BE2C (cell line): Measurements from ENCODE around the gene CHRM4.
A peak's percentile ranks its signal among the peaks of the same experiment; 100 is the strongest.

Source experiments
- DNase-seq: peaks from one replicate; pipeline ENCODE4 v3.0.0-alpha.2; 2020
- H3K27me3 ChIP-seq: fragments of 250-450 bp; sonication (Bioruptor Pico); 2 replicates; pipeline ENCODE4 v1.5.1; 2020; ENCODE audit warnings: mild to moderate bottlenecking
- H3K36me3 ChIP-seq: fragments of 250-450 bp; sonication (Bioruptor Pico); 2 replicates; pipeline ENCODE4 v1.5.1; 2020; ENCODE audit warnings: mild to moderate bottlenecking
- H3K4me1 ChIP-seq: fragments of 250-450 bp; sonication (Bioruptor Pico); 2 replicates; pipeline ENCODE4 v1.5.1; 2020
- H3K4me3 ChIP-seq: 2 replicates; pipeline ENCODE4 v1.5.1; 2011; ENCODE audit warnings: low read depth, low read length
- H3K9me3 ChIP-seq: fragments of 250-450 bp; sonication (Bioruptor Pico); 2 replicates; pipeline ENCODE4 v1.5.1; 2020
- TF ChIP-seq, protein P1 (sequence below): IDR thresholded peaks from 2 replicates; pipeline ENCODE4 v1.5.1; 2012; ENCODE audit warnings: mild to moderate bottlenecking, low read depth, low read length

CHRM4 gene

DNA sequence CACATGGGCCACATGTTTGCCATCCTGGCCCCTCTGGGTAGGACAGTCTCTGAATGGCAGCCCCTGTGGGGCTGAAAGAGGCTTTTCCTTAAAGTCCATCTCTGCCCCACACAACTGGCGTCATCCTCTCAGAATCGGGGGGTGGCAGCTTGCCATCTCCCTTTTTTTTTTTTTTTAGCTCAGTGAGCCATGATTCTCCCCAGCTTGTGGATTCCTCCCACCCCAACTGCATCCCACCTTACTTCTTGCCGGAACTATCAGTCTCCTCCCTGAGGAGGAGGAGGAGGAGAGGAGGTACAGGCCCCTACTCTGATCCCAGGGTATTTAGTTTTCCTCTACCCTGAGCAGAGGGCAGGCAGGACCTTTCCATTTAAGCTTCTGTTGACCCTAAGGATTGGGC is 40.9 kb downstream of the CHRM4 start:
- Histone ChIP-seq H3K36me3 (no peaks in the 10 kb centered on the region), H3K9me3 (no peaks in the 10 kb centered on the region), H3K27me3 (no peaks in the 10 kb centered on the region), H3K4me3 (no peak overlapping the region), H3K4me1 (peaks cover 2% of the 10 kb centered on the region; the same call in 1 of the 2 replicates)
- no peak for DNase-seq
- TF ChIP-seq, protein P1, sequence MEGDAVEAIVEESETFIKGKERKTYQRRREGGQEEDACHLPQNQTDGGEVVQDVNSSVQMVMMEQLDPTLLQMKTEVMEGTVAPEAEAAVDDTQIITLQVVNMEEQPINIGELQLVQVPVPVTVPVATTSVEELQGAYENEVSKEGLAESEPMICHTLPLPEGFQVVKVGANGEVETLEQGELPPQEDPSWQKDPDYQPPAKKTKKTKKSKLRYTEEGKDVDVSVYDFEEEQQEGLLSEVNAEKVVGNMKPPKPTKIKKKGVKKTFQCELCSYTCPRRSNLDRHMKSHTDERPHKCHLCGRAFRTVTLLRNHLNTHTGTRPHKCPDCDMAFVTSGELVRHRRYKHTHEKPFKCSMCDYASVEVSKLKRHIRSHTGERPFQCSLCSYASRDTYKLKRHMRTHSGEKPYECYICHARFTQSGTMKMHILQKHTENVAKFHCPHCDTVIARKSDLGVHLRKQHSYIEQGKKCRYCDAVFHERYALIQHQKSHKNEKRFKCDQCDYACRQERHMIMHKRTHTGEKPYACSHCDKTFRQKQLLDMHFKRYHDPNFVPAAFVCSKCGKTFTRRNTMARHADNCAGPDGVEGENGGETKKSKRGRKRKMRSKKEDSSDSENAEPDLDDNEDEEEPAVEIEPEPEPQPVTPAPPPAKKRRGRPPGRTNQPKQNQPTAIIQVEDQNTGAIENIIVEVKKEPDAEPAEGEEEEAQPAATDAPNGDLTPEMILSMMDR = no peak

DNA sequence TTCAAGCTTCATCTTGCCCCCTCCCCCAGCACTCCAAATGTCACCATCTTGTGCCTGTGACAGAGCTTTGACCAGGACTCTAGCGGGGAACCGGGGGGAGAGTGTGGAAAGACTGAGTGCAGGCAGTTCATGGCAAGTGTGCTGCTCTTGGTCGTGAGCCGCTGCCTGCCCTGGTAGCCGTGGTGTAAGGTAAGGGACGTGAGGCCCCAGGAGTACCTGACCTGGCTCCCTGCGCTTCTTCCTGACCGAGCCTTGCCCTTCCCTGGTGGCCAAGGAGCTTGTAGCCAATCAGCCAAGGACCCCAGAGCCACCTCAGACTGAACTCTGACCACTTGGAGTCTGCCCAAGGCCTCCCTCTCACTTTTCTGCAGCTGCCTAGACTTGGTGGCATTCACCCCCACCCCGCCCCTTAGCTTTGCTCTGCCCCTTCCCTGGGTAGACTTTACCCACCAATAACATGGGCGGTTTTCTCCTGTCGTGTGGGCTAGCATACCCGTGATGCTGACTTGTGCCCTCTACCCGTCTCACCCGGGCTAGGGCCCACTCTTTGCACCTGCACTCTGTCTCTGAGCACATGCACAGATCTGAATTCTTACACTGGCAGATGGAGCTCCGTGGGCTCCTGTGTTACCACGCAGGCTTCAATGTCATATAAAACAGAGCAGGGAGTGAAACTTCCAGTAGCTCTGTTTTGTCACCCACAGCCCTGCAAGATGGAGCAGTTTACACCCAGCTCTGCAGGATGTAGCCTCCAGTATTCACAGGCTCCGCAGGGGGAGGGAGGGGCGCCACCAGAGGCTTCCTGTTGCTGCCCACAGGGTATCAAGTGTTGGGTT is 42.8 kb downstream of the CHRM4 start:
- DNase-seq = no peak
- H3K4me3 ChIP-seq = peak overlapping the region; percentile 67
- H3K27me3 ChIP-seq = no peaks in the 10 kb centered on the region
- TF ChIP-seq, protein P1 = no peak
- H3K4me1 ChIP-seq = peaks cover 2% of the 10 kb centered on the region; the same call in 1 of the 2 replicates
- no peaks in the 10 kb centered on the region for H3K36me3 ChIP-seq
- H3K9me3 ChIP-seq = no peaks in the 10 kb centered on the region

DNA sequence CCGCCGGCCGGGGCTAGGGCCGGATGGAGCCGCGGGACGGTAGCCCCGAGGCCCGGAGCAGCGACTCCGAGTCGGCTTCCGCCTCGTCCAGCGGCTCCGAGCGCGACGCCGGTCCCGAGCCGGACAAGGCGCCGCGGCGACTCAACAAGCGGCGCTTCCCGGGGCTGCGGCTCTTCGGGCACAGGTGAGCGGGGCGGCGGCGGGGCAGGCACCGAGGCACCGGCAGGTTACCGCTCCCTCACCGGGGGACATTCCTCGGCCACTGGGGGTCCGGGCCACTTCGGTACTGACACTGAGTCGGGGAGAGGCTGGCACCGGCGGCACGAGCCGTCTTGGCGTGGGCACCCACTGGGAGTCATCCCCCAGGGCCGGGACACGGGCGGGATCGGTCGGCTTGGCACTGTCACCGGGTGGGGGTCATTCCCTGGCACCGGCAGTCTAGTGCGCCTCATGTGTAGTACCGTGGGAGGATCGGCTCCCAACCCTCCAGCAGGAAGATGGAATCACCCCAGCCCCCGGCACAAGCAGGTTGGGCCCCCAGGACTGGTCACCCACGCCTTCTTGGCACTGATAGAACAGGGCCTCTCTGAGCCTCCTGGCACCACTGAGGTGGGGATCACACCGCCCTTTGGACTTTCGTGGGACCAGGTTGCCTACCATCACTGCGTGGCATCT is 43.8 kb downstream of the CHRM4 start:
- DNase-seq = no peak
- no peaks in the 10 kb centered on the region for H3K27me3 ChIP-seq
- TF ChIP-seq, protein P1 = no peak
- H3K9me3 ChIP-seq = no peaks in the 10 kb centered on the region
- H3K4me3 ChIP-seq = peak overlapping the region; percentile 67
- H3K36me3 ChIP-seq = no peaks in the 10 kb centered on the region
- peaks cover 2% of the 10 kb centered on the region; the same call in 1 of the 2 replicates for H3K4me1 ChIP-seq

DNA sequence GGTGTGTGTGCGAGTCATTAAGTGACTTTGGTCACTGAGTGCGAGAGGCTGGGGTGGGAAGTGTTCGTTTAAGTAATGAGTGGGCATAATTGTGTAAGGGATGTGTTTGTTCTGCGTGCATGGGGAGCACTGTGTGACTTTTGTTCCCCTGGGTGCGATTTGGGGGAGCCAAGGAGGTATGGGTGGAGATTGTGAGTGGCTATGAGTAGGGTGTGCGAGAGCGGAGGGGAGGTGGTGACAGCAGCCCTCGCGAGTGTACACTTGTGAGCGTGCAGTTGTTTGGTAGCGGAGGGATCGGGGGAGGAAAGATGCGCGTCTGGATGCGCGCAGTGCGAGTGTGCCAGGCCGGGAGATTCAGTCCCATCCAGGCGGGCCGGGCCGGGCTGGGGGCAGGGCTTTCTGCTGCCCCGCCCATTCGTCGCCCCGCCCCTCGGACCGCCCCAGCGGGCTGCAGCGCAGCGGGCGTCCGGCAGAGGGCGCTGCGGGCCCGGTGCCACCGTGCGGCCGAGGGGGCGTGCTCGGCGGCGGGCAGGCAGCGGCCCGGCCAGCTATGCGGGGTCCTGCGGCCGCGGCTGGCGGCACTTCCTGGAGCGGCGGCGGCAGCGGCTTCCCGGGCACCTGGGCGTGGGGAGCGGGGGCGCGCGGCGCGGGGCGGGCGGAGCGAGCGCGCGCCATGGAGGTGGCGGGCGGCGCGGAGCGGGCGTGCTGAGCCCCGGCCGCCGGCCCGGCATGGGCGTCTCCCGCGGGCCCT is 44.5 kb downstream of the CHRM4 start, which contains the start of gene DGKZ:
Gene DGKZ, plus strand, starts transcription at position 578 of the 751 bp plus-strand sequence. CDS start 197 bp downstream, outside the sequence.
- TF ChIP-seq, protein P1 = peak; percentile 23; the same call in 1 of the 2 replicates
- DNase-seq = peak; percentile 77
- Histone ChIP-seq H3K4me3 (peak within 1 kb of the TSS; percentile 67), H3K36me3 (no peaks in the 10 kb centered on the region), H3K27me3 (no peaks in the 10 kb centered on the region), H3K9me3 (no peaks in the 10 kb centered on the region), H3K4me1 (peaks cover 2% of the 10 kb centered on the region; the same call in 1 of the 2 replicates)

DNA sequence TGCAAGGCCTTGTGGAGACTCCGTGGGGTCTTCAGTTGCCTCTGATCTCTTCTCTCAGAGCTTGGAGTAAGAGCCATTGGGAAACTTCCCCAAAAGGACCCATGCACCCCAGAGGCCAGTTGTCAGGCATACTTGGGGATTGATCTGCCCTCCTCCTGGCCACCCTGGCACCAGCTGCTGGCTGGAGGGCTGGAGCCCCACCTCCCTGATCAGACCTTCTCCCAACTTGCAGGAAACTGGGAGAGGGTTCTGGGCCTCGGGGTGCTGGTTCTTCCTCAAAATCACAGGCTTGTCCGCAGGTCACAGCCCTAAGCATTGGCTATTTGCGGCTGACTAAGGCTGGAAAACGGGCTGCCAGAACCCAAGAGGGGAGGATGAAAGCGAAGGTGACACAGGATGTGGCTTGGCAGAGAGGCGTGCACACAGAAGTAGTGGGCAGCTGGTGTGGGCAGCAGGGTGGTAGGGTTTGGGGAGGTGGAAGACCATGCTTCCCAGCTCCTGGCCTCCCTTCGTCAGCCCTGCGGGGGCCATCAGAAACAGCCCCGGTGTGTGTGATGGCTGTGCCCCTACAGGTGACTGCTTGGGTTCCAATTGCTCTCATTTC is 45.6 kb downstream of the CHRM4 start:
- no peaks in the 10 kb centered on the region for H3K27me3 ChIP-seq
- H3K9me3 ChIP-seq = no peaks in the 10 kb centered on the region
- no peak overlapping the region for H3K4me3 ChIP-seq
- TF ChIP-seq, protein P1 = no peak
- H3K4me1 ChIP-seq = no peaks in the 10 kb centered on the region
- H3K36me3 ChIP-seq = no peaks in the 10 kb centered on the region
- no peak for DNase-seq
